ENCODE results near the gene ZBTB43.

DNA sequence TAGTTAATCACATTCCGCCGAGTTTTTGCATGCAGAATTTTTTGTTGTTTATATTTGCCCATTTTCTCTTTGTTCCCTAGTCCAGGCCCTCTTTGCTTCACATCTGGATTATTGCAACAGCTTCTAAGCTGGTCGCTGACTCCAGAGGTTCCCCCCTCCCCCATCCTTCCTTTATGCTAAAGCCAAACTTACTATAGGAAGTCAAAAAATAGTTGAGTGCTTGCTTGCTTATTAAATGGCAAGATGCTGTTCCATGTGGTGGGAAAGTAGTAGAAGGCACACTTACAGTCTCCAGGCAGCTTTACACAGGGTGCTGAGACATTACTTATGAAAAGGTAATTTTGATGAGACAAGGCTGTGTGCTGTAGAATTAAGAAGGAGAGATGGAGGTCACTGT, 56.9 kb downstream of the ZBTB43 start:
- TF ChIP-seq POLR2A (IDR thresholded peaks at IDR 0.05) = no peak
- TF ChIP-seq, protein P1, sequence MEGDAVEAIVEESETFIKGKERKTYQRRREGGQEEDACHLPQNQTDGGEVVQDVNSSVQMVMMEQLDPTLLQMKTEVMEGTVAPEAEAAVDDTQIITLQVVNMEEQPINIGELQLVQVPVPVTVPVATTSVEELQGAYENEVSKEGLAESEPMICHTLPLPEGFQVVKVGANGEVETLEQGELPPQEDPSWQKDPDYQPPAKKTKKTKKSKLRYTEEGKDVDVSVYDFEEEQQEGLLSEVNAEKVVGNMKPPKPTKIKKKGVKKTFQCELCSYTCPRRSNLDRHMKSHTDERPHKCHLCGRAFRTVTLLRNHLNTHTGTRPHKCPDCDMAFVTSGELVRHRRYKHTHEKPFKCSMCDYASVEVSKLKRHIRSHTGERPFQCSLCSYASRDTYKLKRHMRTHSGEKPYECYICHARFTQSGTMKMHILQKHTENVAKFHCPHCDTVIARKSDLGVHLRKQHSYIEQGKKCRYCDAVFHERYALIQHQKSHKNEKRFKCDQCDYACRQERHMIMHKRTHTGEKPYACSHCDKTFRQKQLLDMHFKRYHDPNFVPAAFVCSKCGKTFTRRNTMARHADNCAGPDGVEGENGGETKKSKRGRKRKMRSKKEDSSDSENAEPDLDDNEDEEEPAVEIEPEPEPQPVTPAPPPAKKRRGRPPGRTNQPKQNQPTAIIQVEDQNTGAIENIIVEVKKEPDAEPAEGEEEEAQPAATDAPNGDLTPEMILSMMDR (IDR thresholded peaks at IDR 0.05) = no peak
